ENCODE data around the gene CAMK2D.

GRCh38 chr4:113524096-113524495, 237.4 kb downstream of the CAMK2D start:
- no peak for TF ChIP-seq POLR2AphosphoS5 (IDR thresholded peaks at IDR 0.05; ENCODE audit: borderline replicate concordance, low read depth, low read length)
- no peak for TF ChIP-seq EZH2 (IDR thresholded peaks at IDR 0.05)
